Measurements from ENCODE around the gene SKP2. TPM values are rescaled to one million over a fixed set of nuclear protein-coding genes. Genes with fewer than 3 reads are reported as not detected.

Gene SKP2
- polyA plus RNA-seq, 1 experiment = 21.6 TPM

DNA sequence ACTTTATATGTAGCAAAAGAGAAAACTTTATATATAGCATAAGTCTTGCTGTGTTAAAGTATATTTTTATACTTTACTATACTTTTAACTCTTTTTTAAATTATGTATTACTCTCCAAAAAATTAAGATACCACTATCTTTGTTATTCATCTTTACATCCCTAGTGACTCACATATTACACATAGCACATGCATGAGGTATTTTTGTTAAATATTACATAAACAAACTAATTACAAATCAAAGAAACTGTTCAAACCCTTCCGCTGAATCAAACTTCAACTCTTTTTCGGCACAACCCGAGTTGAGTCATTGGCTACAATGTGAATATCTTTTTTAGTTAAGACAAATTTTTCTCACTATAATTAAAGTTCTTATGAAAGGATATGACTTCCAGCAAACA, 57.8 kb downstream of the SKP2 start:
- TF ChIP-seq, protein P1, sequence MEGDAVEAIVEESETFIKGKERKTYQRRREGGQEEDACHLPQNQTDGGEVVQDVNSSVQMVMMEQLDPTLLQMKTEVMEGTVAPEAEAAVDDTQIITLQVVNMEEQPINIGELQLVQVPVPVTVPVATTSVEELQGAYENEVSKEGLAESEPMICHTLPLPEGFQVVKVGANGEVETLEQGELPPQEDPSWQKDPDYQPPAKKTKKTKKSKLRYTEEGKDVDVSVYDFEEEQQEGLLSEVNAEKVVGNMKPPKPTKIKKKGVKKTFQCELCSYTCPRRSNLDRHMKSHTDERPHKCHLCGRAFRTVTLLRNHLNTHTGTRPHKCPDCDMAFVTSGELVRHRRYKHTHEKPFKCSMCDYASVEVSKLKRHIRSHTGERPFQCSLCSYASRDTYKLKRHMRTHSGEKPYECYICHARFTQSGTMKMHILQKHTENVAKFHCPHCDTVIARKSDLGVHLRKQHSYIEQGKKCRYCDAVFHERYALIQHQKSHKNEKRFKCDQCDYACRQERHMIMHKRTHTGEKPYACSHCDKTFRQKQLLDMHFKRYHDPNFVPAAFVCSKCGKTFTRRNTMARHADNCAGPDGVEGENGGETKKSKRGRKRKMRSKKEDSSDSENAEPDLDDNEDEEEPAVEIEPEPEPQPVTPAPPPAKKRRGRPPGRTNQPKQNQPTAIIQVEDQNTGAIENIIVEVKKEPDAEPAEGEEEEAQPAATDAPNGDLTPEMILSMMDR (IDR thresholded peaks at IDR 0.05; ENCODE audit: low read depth, low read length) = no peak
- Histone ChIP-seq H3K27me3 (ENCODE audit: control insufficient read depth, insufficient read depth, low read length) (no peaks in the 10 kb centered on the region), H3K4me3 (ENCODE audit: low read depth, low read length) (no peak overlapping the region), H3K9me3 (ENCODE audit: control insufficient read depth, insufficient read depth, low read length) (no peaks in the 10 kb centered on the region), H3K27ac (ENCODE audit: low read depth, low read length) (no peak overlapping the region)
- no peak for DNase-seq (ENCODE audit: low read depth, low spot score)
- ChIA-PET POLR2A (interaction anchor here (1.3 kb wide), 1 partner anchor 32 kb away, joined by 4 read pairs; the partner anchor contains the start of gene NADK2), CTCF (interaction anchor here (1.0 kb wide), 1 partner anchor 59 kb away, joined by 5 read pairs; no protein-coding TSS in a partner anchor)

DNA sequence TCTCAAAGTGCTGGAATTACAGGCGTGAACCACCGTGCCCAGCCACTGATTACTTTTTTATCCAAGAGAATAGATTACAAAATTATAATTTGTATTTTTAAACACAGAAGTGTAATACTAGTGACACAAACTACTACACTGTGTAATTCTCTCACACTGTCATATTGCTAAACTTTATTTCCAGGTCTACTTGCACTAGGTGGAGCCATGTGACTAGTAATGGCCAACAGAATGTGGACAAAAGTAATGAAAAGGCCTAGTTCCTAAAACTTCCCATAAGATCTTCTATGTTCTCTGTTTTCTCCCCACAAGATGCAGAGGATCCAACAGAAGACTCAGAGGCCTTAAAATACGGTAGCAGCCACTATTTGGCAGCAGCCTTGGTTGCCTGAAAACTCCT, 62.5 kb downstream of the SKP2 start:
- H3K27ac ChIP-seq (ENCODE audit: low read depth, low read length) = no peak overlapping the region
- H3K9me3 ChIP-seq (ENCODE audit: control insufficient read depth, insufficient read depth, low read length) = no peaks in the 10 kb centered on the region
- no peak overlapping the region for H3K4me3 ChIP-seq (ENCODE audit: low read depth, low read length)
- CTCF ChIA-PET = interaction anchor here (0.9 to 1.4 kb wide), 2 partner anchors 10 to 92 kb away, joined by 3 read pairs; no protein-coding TSS in a partner anchor
- no peak for DNase-seq (ENCODE audit: low read depth, low spot score)
- POLR2A ChIA-PET = no interaction called here
- TF ChIP-seq, protein P1 (IDR thresholded peaks at IDR 0.05; ENCODE audit: low read depth, low read length) = no peak
- no peaks in the 10 kb centered on the region for H3K27me3 ChIP-seq (ENCODE audit: control insufficient read depth, insufficient read depth, low read length)

DNA sequence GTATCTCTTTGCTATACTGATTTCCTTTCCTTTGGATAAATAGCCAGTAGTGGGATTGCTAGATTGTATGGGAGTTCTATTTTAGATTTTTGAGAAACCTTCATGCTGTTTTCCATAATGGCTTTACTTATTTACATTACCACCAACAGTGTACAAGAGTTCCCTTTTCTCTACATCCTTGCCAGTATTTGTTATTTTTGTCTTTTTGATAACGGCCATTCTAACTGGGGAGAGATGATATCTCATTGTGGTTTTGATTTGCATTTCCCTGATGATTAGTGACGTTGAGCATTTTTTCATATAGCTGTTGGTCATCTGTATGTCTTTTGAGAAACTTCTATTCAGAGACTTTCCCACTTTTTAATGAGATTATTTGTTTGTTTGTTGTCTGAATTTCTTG, 64.0 kb downstream of the SKP2 start:
- no peak overlapping the region for H3K4me3 ChIP-seq (ENCODE audit: low read depth, low read length)
- no peak overlapping the region for H3K27ac ChIP-seq (ENCODE audit: low read depth, low read length)
- no peaks in the 10 kb centered on the region for H3K9me3 ChIP-seq (ENCODE audit: control insufficient read depth, insufficient read depth, low read length)
- ChIA-PET CTCF (interaction anchor here (1.2 to 2.5 kb wide), 3 partner anchors 26 to 137 kb away, joined by 6 to 10 read pairs (median 7); partner anchors contain the start of gene NADK2), POLR2A (no interaction called here)
- no peak for DNase-seq (ENCODE audit: low read depth, low spot score)
- TF ChIP-seq, protein P1 (IDR thresholded peaks at IDR 0.05; ENCODE audit: low read depth, low read length) = no peak
- H3K27me3 ChIP-seq (ENCODE audit: control insufficient read depth, insufficient read depth, low read length) = no peaks in the 10 kb centered on the region

DNA sequence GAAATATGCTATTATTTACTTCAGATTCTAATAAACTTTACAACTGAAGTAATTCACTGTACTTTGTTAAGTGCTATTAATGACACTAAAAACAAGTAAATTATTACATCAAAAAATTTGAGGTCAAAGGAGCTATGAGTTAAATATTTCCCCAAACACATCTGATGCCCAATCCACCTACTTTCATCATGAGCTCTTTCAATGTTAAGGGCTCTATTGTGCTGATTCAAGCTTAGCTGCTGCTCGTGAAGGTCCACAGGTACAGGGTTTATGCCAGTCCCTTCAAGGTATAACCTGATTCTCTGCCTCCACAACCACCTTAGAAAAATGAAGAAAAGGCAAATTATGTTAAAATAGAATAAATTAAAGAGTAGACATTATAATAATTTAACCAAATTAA, 65.7 kb downstream of the SKP2 start:
- no peak overlapping the region for H3K27ac ChIP-seq (ENCODE audit: low read depth, low read length)
- no peaks in the 10 kb centered on the region for H3K27me3 ChIP-seq (ENCODE audit: control insufficient read depth, insufficient read depth, low read length)
- CTCF ChIA-PET = interaction anchor here (0.9 to 2.5 kb wide), 8 partner anchors 11 to 475 kb away, joined by 3 to 14 read pairs (median 5); partner anchors contain the start of gene NADK2
- POLR2A ChIA-PET = no interaction called here
- TF ChIP-seq, protein P1 (IDR thresholded peaks at IDR 0.05; ENCODE audit: low read depth, low read length) = no peak
- H3K4me3 ChIP-seq (ENCODE audit: low read depth, low read length) = no peak overlapping the region
- no peak for DNase-seq (ENCODE audit: low read depth, low spot score)
- H3K9me3 ChIP-seq (ENCODE audit: control insufficient read depth, insufficient read depth, low read length) = no peaks in the 10 kb centered on the region

DNA sequence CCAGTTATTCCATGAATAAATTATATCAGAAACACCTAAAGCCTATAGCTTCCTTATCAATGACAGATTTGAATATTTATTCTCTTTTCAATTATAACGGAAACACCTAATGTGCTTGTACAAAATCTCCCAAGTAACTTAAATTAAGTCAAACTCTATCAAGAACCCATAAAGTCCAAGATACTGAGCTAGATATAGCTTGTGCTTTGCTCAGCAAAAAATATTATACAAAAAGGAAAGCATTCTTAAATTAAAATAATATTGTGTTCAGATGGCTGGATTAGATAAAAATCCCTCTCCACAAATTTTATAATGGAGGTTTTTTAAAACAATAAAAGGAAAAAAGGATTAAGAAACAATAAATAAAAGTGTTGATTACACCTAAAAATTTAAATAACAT, 66.1 kb downstream of the SKP2 start:
- TF ChIP-seq, protein P1 (IDR thresholded peaks at IDR 0.05; ENCODE audit: low read depth, low read length) = no peak
- no peak for DNase-seq (ENCODE audit: low read depth, low spot score)
- ChIA-PET CTCF (interaction anchor here (0.9 to 2.5 kb wide), 7 partner anchors 10 to 474 kb away, joined by 3 to 14 read pairs (median 3); no protein-coding TSS in a partner anchor), POLR2A (no interaction called here)
- H3K4me3 ChIP-seq (ENCODE audit: low read depth, low read length) = no peak overlapping the region
- no peak overlapping the region for H3K27ac ChIP-seq (ENCODE audit: low read depth, low read length)
- no peaks in the 10 kb centered on the region for H3K27me3 ChIP-seq (ENCODE audit: control insufficient read depth, insufficient read depth, low read length)
- no peaks in the 10 kb centered on the region for H3K9me3 ChIP-seq (ENCODE audit: control insufficient read depth, insufficient read depth, low read length)

Data from AG04450 (cell line).